CD4-positive, alpha-beta T cell (primary cell): Measurements from ENCODE around the gene TAS2R60. TPM values are rescaled to one million over a fixed set of nuclear protein-coding genes. Genes with fewer than 3 reads are reported as not detected.

ENCODE experiments used
- ATAC-seq: fragments of 200-7000 bp; cut with Tn5 transposase; one replicate; pipeline ENCODE4 v1.10.0; 2022; ENCODE audit warnings: mild to moderate bottlenecking; ENCODE audit not compliant: poor library complexity
- CTCF ChIA-PET: fragments of 350-600 bp; sonication (Branson Sonifier 250); formaldehyde crosslinking; loops from one replicate; lab custom pipeline; 2021; ENCODE audit warnings: antibody characterized with exemption, inconsistent platforms; lab: Charles Lee
- POLR2A ChIA-PET: fragments of 350-600 bp; sonication (Branson Sonifier 250); formaldehyde crosslinking; loops from one replicate; lab custom pipeline; 2021; ENCODE audit warnings: antibody characterized with exemption, inconsistent platforms; lab: Charles Lee
- DNase-seq, 14 experiments: peaks; one replicate each; pipeline ENCODE4 v3.0.0-alpha.2; 2013 to 2020; ENCODE audit warnings: mixed read lengths in 2 of 14
- H3K27ac ChIP-seq, 2 donors: one replicate each; pipeline versions ENCODE4 v1.5.1 to v1.7.0; 2013; ENCODE audit warnings: low read length in 2 of 2, low read depth in 1 of 2, mild to moderate bottlenecking in 1 of 2
- H3K27me3 ChIP-seq, 2 experiments: 1 replicate in 1 of 2; 2 replicates in 1 of 2; pipeline versions ENCODE4 v1.6.1 to v1.7.0; 2013; ENCODE audit warnings: low read length in 2 of 2, control low read depth in 1 of 2, mild to moderate bottlenecking in 1 of 2, moderate library complexity in 1 of 2; ENCODE audit not compliant: insufficient read depth in 2 of 2, control insufficient read depth in 1 of 2
- H3K36me3 ChIP-seq: one replicate; pipeline ENCODE4 v1.6.1; 2013; ENCODE audit warnings: low read length, control low read depth; ENCODE audit not compliant: insufficient read depth
- H3K4me1 ChIP-seq: one replicate; pipeline ENCODE4 v1.6.1; 2013; ENCODE audit warnings: low read length, control low read depth; ENCODE audit not compliant: insufficient read depth
- H3K4me3 ChIP-seq: one replicate; pipeline ENCODE4 v1.5.1; 2013; ENCODE audit warnings: mild to moderate bottlenecking, low read length, moderate library complexity
- H3K9me3 ChIP-seq, 2 experiments: 1 replicate in 1 of 2; 2 replicates in 1 of 2; pipeline versions ENCODE4 v1.6.1 to v1.7.0; 2013; ENCODE audit warnings: low read length in 2 of 2, mild to moderate bottlenecking in 2 of 2, control low read depth in 1 of 2, moderate library complexity in 1 of 2; ENCODE audit not compliant: control insufficient read depth in 1 of 2, insufficient read depth in 1 of 2
- H3K27ac Mint-ChIP-seq: one replicate; pipeline ENCODE4 v1.8.0; 2020; ENCODE audit warnings: mixed read lengths
- H3K27me3 Mint-ChIP-seq: one replicate; pipeline ENCODE4 v1.8.0; 2021; ENCODE audit warnings: mixed read lengths
- H3K36me3 Mint-ChIP-seq: one replicate; pipeline ENCODE4 v1.8.0; 2021; ENCODE audit warnings: low read depth, mixed read lengths
- H3K4me1 Mint-ChIP-seq: one replicate; pipeline ENCODE4 v1.8.0; 2021; ENCODE audit warnings: low read depth, mixed read lengths
- H3K4me3 Mint-ChIP-seq: one replicate; pipeline ENCODE4 v1.8.0; 2020; ENCODE audit warnings: mild to moderate bottlenecking, mixed read lengths
- H3K9me3 Mint-ChIP-seq: one replicate; pipeline ENCODE4 v1.8.0; 2020; ENCODE audit warnings: mixed read lengths
- intact Hi-C, 2 experiments: fragments of 100-400 bp; cut with DNase I in 1 of 2; cut with micrococcal nuclease in 1 of 2; formaldehyde crosslinking; loops; one replicate each; pipeline versions ENCODE4 v1.15.1 to v1.9.0; 2023 to 2025; cut with DNase I, micrococcal nuclease
- total RNA-seq, 174 experiments: library from RNA in 2 of 174; stranded (reverse) in 2 of 174; gene quantifications; one replicate each; pipeline ENCODE4 v1.2.3 and lab custom pipeline; 2021 to 2026
- TF ChIP-seq, protein P1 (sequence below): fragments of 200-600 bp; IDR thresholded peaks from one replicate; pipeline ENCODE4 v1.8.0; 2022; ENCODE audit warnings: antibody characterized with exemption, mild to moderate bottlenecking

The TAS2R60 gene
- total RNA-seq, 2 experiments from 2014 or later: 0.47 to 0.61 TPM

- DNase-seq: peak in 2 of 14 experiments; percentile 7 to 17
- ChIA-PET POLR2A (no interaction called here), CTCF (no interaction called here)
- peaks cover 0 to 3% of the 10 kb centered on the region in 2 experiments for H3K9me3 ChIP-seq
- TF ChIP-seq, protein P1, sequence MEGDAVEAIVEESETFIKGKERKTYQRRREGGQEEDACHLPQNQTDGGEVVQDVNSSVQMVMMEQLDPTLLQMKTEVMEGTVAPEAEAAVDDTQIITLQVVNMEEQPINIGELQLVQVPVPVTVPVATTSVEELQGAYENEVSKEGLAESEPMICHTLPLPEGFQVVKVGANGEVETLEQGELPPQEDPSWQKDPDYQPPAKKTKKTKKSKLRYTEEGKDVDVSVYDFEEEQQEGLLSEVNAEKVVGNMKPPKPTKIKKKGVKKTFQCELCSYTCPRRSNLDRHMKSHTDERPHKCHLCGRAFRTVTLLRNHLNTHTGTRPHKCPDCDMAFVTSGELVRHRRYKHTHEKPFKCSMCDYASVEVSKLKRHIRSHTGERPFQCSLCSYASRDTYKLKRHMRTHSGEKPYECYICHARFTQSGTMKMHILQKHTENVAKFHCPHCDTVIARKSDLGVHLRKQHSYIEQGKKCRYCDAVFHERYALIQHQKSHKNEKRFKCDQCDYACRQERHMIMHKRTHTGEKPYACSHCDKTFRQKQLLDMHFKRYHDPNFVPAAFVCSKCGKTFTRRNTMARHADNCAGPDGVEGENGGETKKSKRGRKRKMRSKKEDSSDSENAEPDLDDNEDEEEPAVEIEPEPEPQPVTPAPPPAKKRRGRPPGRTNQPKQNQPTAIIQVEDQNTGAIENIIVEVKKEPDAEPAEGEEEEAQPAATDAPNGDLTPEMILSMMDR: no peak
- intact Hi-C loops: no loop called here
- H3K9me3 Mint-ChIP-seq: no peaks in the 10 kb centered on the region
- no peaks in the 10 kb centered on the region for H3K36me3 ChIP-seq
- H3K4me1 Mint-ChIP-seq: peaks cover 6% of the 10 kb centered on the region
- no peak for ATAC-seq
- H3K4me3 Mint-ChIP-seq: no peak overlapping the region
- no peaks in the 10 kb centered on the region for H3K27me3 ChIP-seq
- H3K4me3 ChIP-seq: no peak overlapping the region
- H3K27me3 Mint-ChIP-seq: no peaks in the 10 kb centered on the region
- H3K27ac ChIP-seq: no peak overlapping the region
- H3K27ac Mint-ChIP-seq: no peak overlapping the region
- H3K4me1 ChIP-seq: no peaks in the 10 kb centered on the region
- H3K36me3 Mint-ChIP-seq: peaks cover 54% of the 10 kb centered on the region
Observed at GRCh38 chr7:143458263-143458662, 15.0 kb downstream of the TAS2R60 start.

DNA sequence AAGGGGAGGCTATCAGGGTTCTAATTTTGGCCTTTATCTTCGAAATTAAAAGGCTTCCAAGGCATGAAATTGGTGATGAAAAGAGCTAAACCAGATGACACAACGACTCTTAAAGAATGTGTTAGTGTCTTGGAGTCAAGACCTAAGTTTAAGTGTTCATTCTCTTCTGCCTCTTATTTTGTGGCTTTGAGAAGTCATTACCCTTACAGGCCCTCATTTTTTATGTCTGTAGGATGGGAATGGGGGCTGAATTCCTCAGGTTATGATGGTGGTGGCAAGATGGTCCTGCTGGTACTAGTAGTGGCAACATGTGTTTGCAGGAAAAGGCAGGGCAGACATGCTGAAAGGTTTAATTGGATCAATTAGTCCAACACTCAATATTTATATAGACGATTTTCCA, 15.4 kb downstream of the TAS2R60 start:
- ATAC-seq (no peak), DNase-seq (no peak)
- no peak overlapping the region for H3K4me3 Mint-ChIP-seq
- no peaks in the 10 kb centered on the region for H3K9me3 Mint-ChIP-seq
- Histone ChIP-seq H3K36me3 (no peaks in the 10 kb centered on the region), H3K9me3 (peaks cover 0 to 3% of the 10 kb centered on the region in 2 experiments), H3K27me3 (no peaks in the 10 kb centered on the region), H3K4me3 (no peak overlapping the region), H3K27ac (no peak overlapping the region), H3K4me1 (no peaks in the 10 kb centered on the region)
- H3K4me1 Mint-ChIP-seq: peaks cover 3% of the 10 kb centered on the region
- H3K27ac Mint-ChIP-seq: no peak overlapping the region
- POLR2A ChIA-PET: no interaction called here
- CTCF ChIA-PET: no interaction called here
- peaks cover 55% of the 10 kb centered on the region for H3K36me3 Mint-ChIP-seq
- intact Hi-C loops: no loop called here
- TF ChIP-seq, protein P1: no peak
- no peaks in the 10 kb centered on the region for H3K27me3 Mint-ChIP-seq

- H3K36me3 ChIP-seq: no peaks in the 10 kb centered on the region
- Mint-ChIP-seq H3K27ac (no peak overlapping the region), H3K4me1 (no peaks in the 10 kb centered on the region), H3K9me3 (no peaks in the 10 kb centered on the region), H3K4me3 (no peak overlapping the region), H3K27me3 (no peaks in the 10 kb centered on the region), H3K36me3 (peaks cover 59% of the 10 kb centered on the region)
- H3K27ac ChIP-seq: no peak overlapping the region
- DNase-seq: no peak
- TF ChIP-seq, protein P1: no peak
- H3K4me1 ChIP-seq: no peaks in the 10 kb centered on the region
- no peak for ATAC-seq
- POLR2A ChIA-PET: no interaction called here
- H3K9me3 ChIP-seq: peaks cover 0 to 3% of the 10 kb centered on the region in 2 experiments
- H3K4me3 ChIP-seq: no peak overlapping the region
- H3K27me3 ChIP-seq: no peaks in the 10 kb centered on the region
- CTCF ChIA-PET: no interaction called here
- intact Hi-C loops: no loop called here
Observed at GRCh38 chr7:143459359-143459758, 16.1 kb downstream of the TAS2R60 start.
